ENCODE measurements around the gene RPA3. TPM values are rescaled to one million over a fixed set of nuclear protein-coding genes. Genes with fewer than 3 reads are reported as not detected.

The RPA3 gene
- total and polyA plus RNA-seq, 9 of the 15 experiments (the other 6 are each of a cell fraction or from before 2014, with no cell fraction given): 68.5 to 265 (median 125) TPM

DNA sequence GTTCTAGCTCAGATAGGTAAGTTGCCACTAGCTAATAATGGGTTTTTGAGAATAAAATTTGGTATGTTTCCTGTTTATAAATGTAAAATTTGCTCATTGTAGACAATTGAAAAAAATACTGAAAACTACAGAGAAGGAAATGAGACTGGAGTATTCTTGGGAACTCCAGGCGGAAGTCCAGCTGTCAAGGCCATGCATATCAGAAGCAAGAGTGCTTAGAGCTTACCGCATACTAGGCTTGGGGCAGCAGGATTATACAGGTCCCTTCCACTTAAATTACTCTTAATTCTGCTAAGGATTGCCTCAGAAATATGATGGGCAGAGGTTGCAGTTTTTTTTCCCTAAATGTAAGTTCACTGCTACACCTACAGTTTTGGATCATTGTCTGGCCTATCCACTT lies 51.2 kb downstream of the RPA3 start:
- Histone ChIP-seq H3K4me3 (no peak overlapping the region), H3K9me3 (replicated peaks; ENCODE audit: control insufficient read depth, insufficient read depth, low read depth, low read length) (no peaks in the 10 kb centered on the region), H4K20me1 (replicated peaks; ENCODE audit: control insufficient read depth, insufficient read depth, low read length) (no peaks in the 10 kb centered on the region), H3K4me2 (ENCODE audit: insufficient read depth, low read length) (no peak overlapping the region), H3K36me3 (ENCODE audit: control insufficient read depth, insufficient read depth, low read length) (no peaks in the 10 kb centered on the region), H2AFZ (ENCODE audit: low read depth, low read length) (no peak overlapping the region), H3K9me1 (ENCODE audit: control insufficient read depth, insufficient read depth, low read length) (no peaks in the 10 kb centered on the region), H3K27me3 (ENCODE audit: control insufficient read depth in 2 of 2, insufficient read depth in 2 of 2, low read length in 2 of 2) (no peaks in the 10 kb centered on the region), H3K9ac (ENCODE audit: insufficient read depth in 1 of 2, low read depth in 2 of 2, low read length in 2 of 2) (no peak overlapping the region), H3K27ac (ENCODE audit: extremely low read depth, low read depth, low read length) (no peak overlapping the region), H3K79me2 (ENCODE audit: control insufficient read depth, insufficient read depth, low read length) (no peaks in the 10 kb centered on the region), H3K4me1 (replicated peaks in 1 of 2; ENCODE audit: control insufficient read depth in 2 of 2, insufficient read depth in 2 of 2, low read length in 2 of 2) (peaks cover 0 to 5% of the 10 kb centered on the region in 2 experiments; a peak in 3 of 5 replicates)
- CTCF ChIA-PET (ENCODE audit: low intra/inter-chr PET ratio): no interaction called here
- DNase-seq (ENCODE audit: extremely low read depth in 1 of 4, low spot score in 3 of 4) (no peak), FAIRE-seq (no peak), ATAC-seq (no peak)
- TF ChIP-seq, protein P1, sequence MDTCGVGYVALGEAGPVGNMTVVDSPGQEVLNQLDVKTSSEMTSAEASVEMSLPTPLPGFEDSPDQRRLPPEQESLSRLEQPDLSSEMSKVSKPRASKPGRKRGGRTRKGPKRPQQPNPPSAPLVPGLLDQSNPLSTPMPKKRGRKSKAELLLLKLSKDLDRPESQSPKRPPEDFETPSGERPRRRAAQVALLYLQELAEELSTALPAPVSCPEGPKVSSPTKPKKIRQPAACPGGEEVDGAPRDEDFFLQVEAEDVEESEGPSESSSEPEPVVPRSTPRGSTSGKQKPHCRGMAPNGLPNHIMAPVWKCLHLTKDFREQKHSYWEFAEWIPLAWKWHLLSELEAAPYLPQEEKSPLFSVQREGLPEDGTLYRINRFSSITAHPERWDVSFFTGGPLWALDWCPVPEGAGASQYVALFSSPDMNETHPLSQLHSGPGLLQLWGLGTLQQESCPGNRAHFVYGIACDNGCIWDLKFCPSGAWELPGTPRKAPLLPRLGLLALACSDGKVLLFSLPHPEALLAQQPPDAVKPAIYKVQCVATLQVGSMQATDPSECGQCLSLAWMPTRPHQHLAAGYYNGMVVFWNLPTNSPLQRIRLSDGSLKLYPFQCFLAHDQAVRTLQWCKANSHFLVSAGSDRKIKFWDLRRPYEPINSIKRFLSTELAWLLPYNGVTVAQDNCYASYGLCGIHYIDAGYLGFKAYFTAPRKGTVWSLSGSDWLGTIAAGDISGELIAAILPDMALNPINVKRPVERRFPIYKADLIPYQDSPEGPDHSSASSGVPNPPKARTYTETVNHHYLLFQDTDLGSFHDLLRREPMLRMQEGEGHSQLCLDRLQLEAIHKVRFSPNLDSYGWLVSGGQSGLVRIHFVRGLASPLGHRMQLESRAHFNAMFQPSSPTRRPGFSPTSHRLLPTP (IDR thresholded peaks at IDR 0.05; ENCODE audit: borderline replicate concordance, extremely low read depth, insufficient read length): no peak
- no peak for TF ChIP-seq CHD4 (IDR thresholded peaks at IDR 0.05; ENCODE audit: insufficient read depth, insufficient replicate concordance, low read depth, low read length, poor library complexity, severe bottlenecking)
- TF ChIP-seq PRPF4 (IDR thresholded peaks at IDR 0.05; ENCODE audit: insufficient read depth, low read depth, low read length, poor library complexity, severe bottlenecking): no peak
- no peak for TF ChIP-seq GTF2F1 (IDR thresholded peaks at IDR 0.05; ENCODE audit: low read depth, low read length)
- TF ChIP-seq, protein P2, sequence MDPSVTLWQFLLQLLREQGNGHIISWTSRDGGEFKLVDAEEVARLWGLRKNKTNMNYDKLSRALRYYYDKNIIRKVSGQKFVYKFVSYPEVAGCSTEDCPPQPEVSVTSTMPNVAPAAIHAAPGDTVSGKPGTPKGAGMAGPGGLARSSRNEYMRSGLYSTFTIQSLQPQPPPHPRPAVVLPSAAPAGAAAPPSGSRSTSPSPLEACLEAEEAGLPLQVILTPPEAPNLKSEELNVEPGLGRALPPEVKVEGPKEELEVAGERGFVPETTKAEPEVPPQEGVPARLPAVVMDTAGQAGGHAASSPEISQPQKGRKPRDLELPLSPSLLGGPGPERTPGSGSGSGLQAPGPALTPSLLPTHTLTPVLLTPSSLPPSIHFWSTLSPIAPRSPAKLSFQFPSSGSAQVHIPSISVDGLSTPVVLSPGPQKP (CRISPR knock-in tag; IDR thresholded peaks at IDR 0.05): no peak
- in situ Hi-C loops (cut with MboI) (no loop called here), intact Hi-C loops (cut with micrococcal nuclease) (no loop called here)
- BruUV-seq (replicated peaks): no TSS peak
- POLR2A ChIA-PET: interaction anchor here (1.0 to 2.0 kb wide), 2 partner anchors 8 to 9 kb away, joined by 3 to 5 read pairs; no protein-coding TSS in a partner anchor
- WGBS (ENCODE audit: insufficient coverage, low coverage, missing lambda C conversion rate): 91% methylated on average over 2 of the region's 2 CpGs
